Small intestine (tissue), 7 donors: ENCODE results near the gene IGF2R. TPM values are rescaled to one million over a fixed set of nuclear protein-coding genes. Genes with fewer than 3 reads are reported as not detected.

Experiments
- DNase-seq, 2 donors: peaks; one replicate each; pipeline versions ENCODE4 v3.0.0 to v3.0.0-alpha.2; 2013
- FAIRE-seq: peaks from 2 replicates; lab custom pipeline; 2012; peaks lifted over from hg19 to GRCh38; lab: Jason Lieb, UNC
- H3K27ac ChIP-seq, 3 donors: one replicate each; pipeline ENCODE4 v1.5.1; 2013; ENCODE audit warnings: low read length in 2 of 3, mild to moderate bottlenecking in 2 of 3, control low read depth in 1 of 3, inconsistent platforms in 1 of 3, low read depth in 1 of 3, moderate library complexity in 1 of 3
- H3K27me3 ChIP-seq, 3 donors: one replicate each; pipeline ENCODE4 v1.6.1; 2013; ENCODE audit warnings: low read length in 3 of 3, inconsistent platforms in 1 of 3; ENCODE audit not compliant: control insufficient read depth in 3 of 3, insufficient read depth in 3 of 3
- H3K36me3 ChIP-seq, 3 donors: one replicate each; pipeline ENCODE4 v1.6.1; 2013; ENCODE audit warnings: low read length in 3 of 3, inconsistent platforms in 1 of 3, low read depth in 1 of 3, mild to moderate bottlenecking in 1 of 3, moderate library complexity in 1 of 3; ENCODE audit not compliant: control insufficient read depth in 3 of 3, insufficient read depth in 2 of 3
- H3K4me1 ChIP-seq, 3 donors: one replicate each; pipeline ENCODE4 v1.6.1; 2013; ENCODE audit warnings: low read length in 2 of 3, inconsistent platforms in 1 of 3, low read depth in 1 of 3, mild to moderate bottlenecking in 1 of 3, moderate library complexity in 1 of 3; ENCODE audit not compliant: control insufficient read depth in 3 of 3, insufficient read depth in 2 of 3
- H3K4me3 ChIP-seq, 3 donors: one replicate each; pipeline ENCODE4 v1.5.1; 2013; ENCODE audit warnings: low read length in 3 of 3, control low read depth in 1 of 3, inconsistent platforms in 1 of 3, low read depth in 1 of 3, mild to moderate bottlenecking in 1 of 3, moderate library complexity in 1 of 3
- H3K9me3 ChIP-seq, 2 donors: one replicate each; pipeline ENCODE4 v1.6.1; 2013; ENCODE audit warnings: low read depth in 1 of 2, low read length in 1 of 2; ENCODE audit not compliant: control insufficient read depth in 2 of 2, insufficient read depth in 1 of 2
- WGBS, 3 donors: extraction: QIAGEN DNeasy Blood & Tissue Kit; methylation state at CpG; one replicate each; pipeline ENCODE4 v1.1.7; 2013; 5-methylcytosine and 5-hydroxymethylcytosine counted together
- polyA plus RNA-seq, 4 donors: library from polyadenylated mRNA; stranded (reverse) in 3 of 4; unstranded in 1 of 4; fragments of 200-250 nt in 3 of 4; fragments of 120-200 nt in 1 of 4; gene quantifications; one replicate each; pipeline versions ENCODE4 v1.2.1 to v1.2.3, GENCODE V29; 2013
- donor health status: healthy with polysubstance abuse.
- donor health status: control.
- donor health status: control.
- donor health status: Bipolar disorder and iron deficiency.
- donor health status: healthy.

Gene IGF2R
- polyA plus RNA-seq, 4 donors: 4.9 to 111 (median 14.7) TPM

GRCh38 chr6:160038479-160038878 lies 69.6 kb downstream of the IGF2R start:
- Histone ChIP-seq H3K27me3 (no peaks in the 10 kb centered on the region), H3K27ac (no peak overlapping the region), H3K9me3 (no peaks in the 10 kb centered on the region), H3K4me3 (no peak overlapping the region), H3K4me1 (no peaks in the 10 kb centered on the region), H3K36me3 (peaks cover 5 to 71% (median 30%) of the 10 kb centered on the region in 3 donors)
- DNase-seq (no peak), FAIRE-seq (no peak)
- WGBS, 3 donors: 92 to 96% (median 95%) methylated on average over 8 of the region's 8 CpGs

GRCh38 chr6:160039441-160039840 lies 70.6 kb downstream of the IGF2R start:
- Histone ChIP-seq H3K4me3 (no peak overlapping the region), H3K27ac (no peak overlapping the region), H3K36me3 (peaks cover 10 to 70% (median 35%) of the 10 kb centered on the region in 3 donors), H3K27me3 (no peaks in the 10 kb centered on the region), H3K4me1 (no peaks in the 10 kb centered on the region), H3K9me3 (no peaks in the 10 kb centered on the region)
- DNase-seq (no peak), FAIRE-seq (no peak)
- 90 to 91% (median 90%) methylated on average over 5 of the region's 5 CpGs for WGBS, 3 donors

- Histone ChIP-seq H3K4me3 (no peak overlapping the region), H3K27ac (no peak overlapping the region), H3K27me3 (no peaks in the 10 kb centered on the region), H3K4me1 (no peaks in the 10 kb centered on the region), H3K36me3 (peaks cover 13 to 67% (median 35%) of the 10 kb centered on the region in 3 donors), H3K9me3 (no peaks in the 10 kb centered on the region)
- WGBS, 3 donors: 88 to 95% (median 92%) methylated on average over 4 of the region's 4 CpGs
- FAIRE-seq (no peak), DNase-seq (no peak)
Observed at GRCh38 chr6:160040055-160040454, 71.2 kb downstream of the IGF2R start.

GRCh38 chr6:160040527-160041264 lies 71.8 kb downstream of the IGF2R start:
- DNase-seq (no peak), FAIRE-seq (no peak)
- no peaks in the 10 kb centered on the region for H3K9me3 ChIP-seq
- H3K36me3 ChIP-seq: peaks cover 16 to 63% (median 41%) of the 10 kb centered on the region in 3 donors
- 97% methylated on average over 19 of the region's 19 CpGs for WGBS, 3 donors
- no peak overlapping the region for H3K27ac ChIP-seq
- H3K27me3 ChIP-seq: no peaks in the 10 kb centered on the region
- H3K4me1 ChIP-seq: no peaks in the 10 kb centered on the region
- no peak overlapping the region for H3K4me3 ChIP-seq

GRCh38 chr6:160041608-160042007 lies 72.7 kb downstream of the IGF2R start:
- Histone ChIP-seq H3K4me3 (no peak overlapping the region), H3K36me3 (peaks cover 17 to 62% (median 43%) of the 10 kb centered on the region in 3 donors), H3K4me1 (no peaks in the 10 kb centered on the region), H3K9me3 (no peaks in the 10 kb centered on the region), H3K27ac (no peak overlapping the region), H3K27me3 (no peaks in the 10 kb centered on the region)
- 81 to 90% (median 90%) methylated on average over 6 of the region's 6 CpGs for WGBS, 3 donors
- no peak for DNase-seq
- no peak for FAIRE-seq

- FAIRE-seq (no peak), DNase-seq (no peak)
- Histone ChIP-seq H3K9me3 (no peaks in the 10 kb centered on the region), H3K36me3 (peaks cover 20 to 66% (median 43%) of the 10 kb centered on the region in 3 donors), H3K4me3 (no peak overlapping the region), H3K27ac (no peak overlapping the region), H3K4me1 (no peaks in the 10 kb centered on the region), H3K27me3 (no peaks in the 10 kb centered on the region)
- 90 to 94% (median 91%) methylated on average over 12 of the region's 12 CpGs for WGBS, 3 donors
Observed at GRCh38 chr6:160042014-160042773, 73.3 kb downstream of the IGF2R start.

GRCh38 chr6:160042788-160043301 lies 74.0 kb downstream of the IGF2R start:
- 66 to 78% (median 67%) methylated on average over 11 of the region's 11 CpGs for WGBS, 3 donors
- H3K4me3 ChIP-seq: no peak overlapping the region
- no peaks in the 10 kb centered on the region for H3K4me1 ChIP-seq
- no peaks in the 10 kb centered on the region for H3K27me3 ChIP-seq
- FAIRE-seq: no peak
- DNase-seq: no peak
- peaks cover 23 to 68% (median 45%) of the 10 kb centered on the region in 3 donors for H3K36me3 ChIP-seq
- no peak overlapping the region for H3K27ac ChIP-seq
- H3K9me3 ChIP-seq: no peaks in the 10 kb centered on the region

GRCh38 chr6:160043784-160044183 lies 74.9 kb downstream of the IGF2R start:
- Histone ChIP-seq H3K4me1 (no peaks in the 10 kb centered on the region), H3K4me3 (no peak overlapping the region), H3K9me3 (no peaks in the 10 kb centered on the region), H3K27me3 (no peaks in the 10 kb centered on the region), H3K36me3 (peaks cover 33 to 72% (median 53%) of the 10 kb centered on the region in 3 donors), H3K27ac (no peak overlapping the region)
- no peak for DNase-seq
- WGBS, 3 donors: 55 to 71% (median 57%) methylated on average over 4 of the region's 4 CpGs
- FAIRE-seq: no peak
